GOT3 (cell line): ENCODE measurements around the gene SF3B6.
"Not testable (repeated sequence)": the region's sequence is repeated elsewhere in the genome, so short reads cannot be mapped to it uniquely, and the experiment has no call there.

Experiments used
- DNase-seq: peaks from one replicate; lab custom pipeline; 2025; ENCODE audit warnings: mixed read lengths; lab: John Stamatoyannopoulos, UW

SF3B6 gene

GRCh38 chr2:24093270-24093669 lies 17.1 kb upstream of the SF3B6 start:
- not testable (repeated sequence) for DNase-seq

GRCh38 chr2:24088821-24089359 lies 12.8 kb upstream of the SF3B6 start:
- no peak for DNase-seq

GRCh38 chr2:24087032-24087431 lies 10.9 kb upstream of the SF3B6 start:
- no peak for DNase-seq

DNA sequence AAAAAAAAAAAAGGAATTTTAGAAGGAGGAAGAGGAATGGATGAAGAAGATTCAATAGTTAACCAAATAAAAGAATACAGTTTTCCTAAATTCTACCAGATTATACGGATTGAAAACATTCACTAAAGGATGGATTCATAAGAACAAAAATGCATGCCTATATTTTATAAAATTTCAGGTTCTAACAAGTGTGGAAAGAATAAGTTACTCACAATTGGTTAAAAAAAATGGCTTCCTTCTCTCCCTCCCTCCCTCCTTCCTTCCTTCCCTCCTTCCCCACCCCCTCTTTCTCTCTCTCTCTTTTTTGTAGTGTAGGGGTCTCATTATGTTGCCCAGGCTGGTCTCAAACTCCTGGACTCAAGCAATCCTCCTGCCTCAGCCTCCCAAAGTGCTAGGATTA lies 10.1 kb upstream of the SF3B6 start:
- DNase-seq = no peak

DNA sequence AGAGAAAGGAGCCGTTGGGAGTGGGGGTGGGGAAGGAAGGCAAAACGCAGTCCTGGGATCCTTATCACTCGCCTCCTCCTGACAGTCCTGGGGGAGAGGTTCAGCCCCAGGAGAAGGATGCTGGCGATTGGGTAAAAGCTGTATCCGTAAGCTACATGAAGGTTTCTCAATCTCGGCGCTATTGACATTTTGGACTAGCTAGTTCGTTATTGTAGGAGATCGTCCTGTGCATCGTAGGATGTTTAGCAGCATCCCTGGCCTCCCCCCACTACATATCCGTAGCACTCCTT lies 9.0 kb upstream of the SF3B6 start:
- DNase-seq = no peak

DNA sequence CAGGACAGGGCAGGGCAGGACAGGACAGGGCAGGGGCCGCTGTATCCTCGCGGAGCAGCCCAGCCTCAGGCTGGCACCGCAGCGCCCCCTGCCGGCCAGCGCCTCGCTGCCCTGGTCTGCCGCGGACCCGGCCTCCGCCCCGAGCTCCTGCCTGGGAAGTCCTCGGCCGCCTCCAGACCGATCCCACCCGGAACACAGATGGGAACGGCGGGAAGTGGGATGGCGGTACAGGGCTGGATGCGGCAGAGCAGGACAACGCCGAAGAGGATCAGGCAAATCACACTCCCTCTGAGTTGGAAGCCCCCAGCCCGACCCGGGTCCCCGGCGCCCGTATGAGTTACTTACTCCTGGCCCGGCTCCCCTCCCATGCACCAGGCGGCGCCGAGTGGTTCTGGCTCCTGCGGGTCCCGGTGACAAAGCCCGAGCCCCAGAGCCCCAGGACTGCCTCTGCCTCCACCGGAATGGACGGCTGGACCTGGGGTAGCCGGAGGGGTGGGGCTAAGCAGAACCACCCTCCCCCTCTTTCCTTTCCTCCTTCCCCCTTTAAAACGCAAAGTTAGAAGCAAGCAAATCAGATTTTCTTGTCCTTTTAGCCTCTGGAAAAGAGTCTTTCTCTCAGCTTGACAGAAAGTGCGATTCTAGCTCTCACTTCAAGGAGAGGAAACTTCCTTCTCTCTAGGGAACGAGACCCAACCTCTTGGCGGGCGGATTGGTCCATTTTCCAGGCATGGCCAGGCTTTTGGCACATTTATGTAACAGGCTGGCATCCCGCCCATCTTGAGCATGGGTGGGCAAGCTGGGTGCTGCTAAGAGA lies 8.5 kb upstream of the SF3B6 start, which contains the start of gene TP53I3:
Gene TP53I3, minus strand, starts transcription at position 449 of the 814 bp plus-strand sequence. CDS start 508 bp downstream, outside the sequence.
- peak; percentile 76 for DNase-seq

GRCh38 chr2:24083567-24084385 lies 7.7 kb upstream of the SF3B6 start:
- no peak for DNase-seq

GRCh38 chr2:24082787-24083566 lies 6.9 kb upstream of the SF3B6 start:
- no peak for DNase-seq

GRCh38 chr2:24080701-24081100 lies 4.6 kb upstream of the SF3B6 start:
- no peak for DNase-seq

GRCh38 chr2:24077879-24078278 lies 1.8 kb upstream of the SF3B6 start:
- DNase-seq = no peak

- DNase-seq = no peak
These were observed 1.4 kb upstream of the SF3B6 start for GRCh38 chr2:24077535-24077877.

- no peak for DNase-seq
These were observed 866 bp upstream of the SF3B6 start for GRCh38 chr2:24076849-24077534.

GRCh38 chr2:24075259-24075658 lies 867 bp downstream of the SF3B6 start:
- DNase-seq = no peak

- no peak for DNase-seq
These were observed 2.3 kb downstream of the SF3B6 start for GRCh38 chr2:24073816-24074215.

DNA sequence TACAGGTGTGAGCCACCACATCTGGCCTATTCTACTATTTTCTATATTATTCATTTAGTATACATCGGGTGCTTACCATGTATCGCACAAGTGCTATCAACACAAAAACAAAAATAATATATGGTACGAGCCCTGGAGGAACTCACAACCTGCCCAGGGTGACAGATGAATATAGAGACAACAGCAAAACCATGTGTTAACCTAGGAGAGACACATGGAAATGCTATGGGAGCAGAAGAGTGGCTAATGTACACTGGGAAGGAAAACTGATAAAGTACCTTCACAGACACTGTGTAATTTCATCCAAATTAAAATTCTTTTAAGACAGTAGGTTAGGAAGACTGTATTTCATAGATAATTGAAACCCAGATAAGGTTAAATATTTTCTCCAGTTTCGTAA lies 3.9 kb downstream of the SF3B6 start:
- DNase-seq = no peak

DNA sequence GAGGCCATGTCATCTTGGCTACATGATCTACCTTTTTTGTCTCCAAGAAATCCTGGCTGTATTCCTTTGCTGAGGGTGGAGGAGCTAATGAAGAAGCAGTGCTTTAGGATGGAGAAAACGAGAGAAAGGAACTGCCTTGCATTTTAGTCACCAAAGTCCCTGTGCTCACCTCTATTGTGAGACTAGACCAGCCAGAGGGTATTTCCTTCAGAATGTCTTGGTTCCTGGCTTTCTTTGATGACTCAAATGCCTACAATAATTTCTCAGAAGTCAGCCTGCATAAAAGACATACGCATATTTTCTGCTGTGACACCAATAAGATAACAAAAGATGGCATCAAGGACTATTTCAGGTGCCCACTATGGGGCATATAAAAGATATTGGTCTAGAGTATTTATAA lies 10.8 kb downstream of the SF3B6 start:
- no peak for DNase-seq

DNA sequence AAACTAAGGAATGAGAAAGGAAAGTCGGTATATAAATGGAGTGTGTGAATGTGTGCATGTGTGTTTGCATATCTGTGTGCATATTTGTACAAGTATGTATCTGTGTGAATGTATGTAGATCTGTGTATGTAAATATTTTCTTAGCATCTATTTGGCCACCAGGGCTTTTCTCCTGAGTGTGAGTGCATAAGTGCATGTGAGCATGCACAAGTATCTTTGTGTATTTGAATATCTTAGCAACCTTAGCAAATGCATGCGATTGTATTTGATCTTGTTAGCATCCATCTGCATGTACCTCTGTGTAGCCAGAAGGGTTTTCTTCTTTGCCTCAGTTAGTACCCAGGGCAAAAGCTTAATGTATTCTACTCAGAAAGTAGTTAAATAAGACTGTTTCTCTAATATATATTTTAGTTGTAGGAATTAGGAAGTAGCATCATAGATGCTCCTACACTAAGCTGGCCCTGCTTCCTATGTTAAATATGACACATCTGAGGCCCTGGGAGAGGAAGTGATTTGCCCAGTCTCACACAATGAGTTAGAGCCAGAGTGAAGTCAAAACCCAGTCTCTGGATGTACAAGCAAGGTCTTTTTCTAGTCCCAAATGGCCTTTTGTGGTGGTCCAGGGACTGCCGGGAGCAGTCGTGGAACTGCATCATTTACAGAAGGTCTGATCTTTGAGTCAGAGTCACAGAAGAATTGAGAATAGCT lies 17.4 kb downstream of the SF3B6 start:
- DNase-seq = no peak

DNA sequence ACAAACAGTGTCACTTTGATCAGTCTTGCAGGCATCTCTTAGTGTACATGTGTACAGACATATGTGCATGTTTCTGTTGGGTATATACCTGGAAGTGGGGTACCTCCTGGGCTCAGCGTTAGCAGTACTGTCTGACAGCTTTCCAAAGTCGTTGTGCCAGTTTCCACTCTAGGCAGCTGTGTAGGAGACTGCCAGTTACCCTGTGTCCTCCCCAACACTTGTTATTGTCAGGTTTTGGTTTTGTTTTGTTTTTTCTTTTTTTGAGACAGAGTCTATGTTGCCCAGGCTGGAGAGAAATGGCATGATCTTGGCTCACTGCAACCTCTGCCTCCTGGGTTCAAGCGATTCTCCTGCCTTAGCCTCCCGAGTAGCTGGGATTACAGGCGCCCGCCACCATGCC lies 20.4 kb downstream of the SF3B6 start:
- no peak for DNase-seq

DNA sequence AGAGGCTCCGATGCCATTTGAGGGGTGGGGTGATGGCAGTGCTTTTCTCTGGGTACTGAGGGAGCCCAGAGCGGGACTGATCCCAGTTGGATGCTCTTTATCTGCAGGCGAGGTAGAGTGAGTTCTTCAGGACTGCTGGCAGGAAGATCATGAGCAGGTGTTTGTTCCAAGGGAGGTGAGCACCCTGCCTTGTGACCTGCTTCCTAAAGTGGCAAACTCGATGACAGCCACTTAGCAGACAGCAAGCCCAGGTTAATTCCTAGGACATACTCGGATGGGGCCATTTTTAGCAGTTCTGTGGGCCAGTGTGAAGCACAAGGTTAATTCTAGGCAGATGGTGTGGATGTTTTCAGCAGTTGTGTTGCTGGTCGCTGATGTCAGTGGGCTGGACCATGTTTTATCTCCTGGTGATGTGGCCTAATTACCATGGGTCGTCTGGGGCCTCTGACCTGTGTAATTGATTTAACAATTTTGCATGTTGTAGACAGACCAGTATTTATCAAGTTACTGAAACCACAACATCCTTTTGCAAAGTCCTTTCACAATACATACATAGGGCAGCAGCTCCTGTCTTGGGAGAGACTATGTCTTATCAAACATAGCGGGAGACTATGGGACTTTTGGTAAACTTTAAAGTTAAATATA lies 21.6 kb downstream of the SF3B6 start:
- DNase-seq = no peak

DNA sequence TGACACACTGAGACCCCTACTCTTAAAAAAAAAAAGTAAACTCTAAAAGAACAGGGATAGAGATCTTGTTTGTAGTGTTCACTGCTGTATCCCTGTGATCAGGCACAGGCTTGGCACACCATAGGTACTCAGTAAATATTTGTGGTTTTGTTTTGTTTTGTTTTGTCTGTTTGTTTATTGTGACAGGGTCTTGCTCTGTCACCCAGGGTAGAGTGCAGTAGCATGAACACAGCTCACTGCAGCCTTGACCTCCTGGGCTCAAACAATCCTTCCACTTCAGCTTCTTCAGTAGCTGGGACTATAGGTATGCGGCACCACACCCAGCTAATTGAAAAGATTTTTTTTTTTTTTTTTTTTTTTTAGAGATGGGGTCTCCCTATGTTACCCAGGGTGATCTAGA lies 23.2 kb downstream of the SF3B6 start:
- DNase-seq = no peak

DNA sequence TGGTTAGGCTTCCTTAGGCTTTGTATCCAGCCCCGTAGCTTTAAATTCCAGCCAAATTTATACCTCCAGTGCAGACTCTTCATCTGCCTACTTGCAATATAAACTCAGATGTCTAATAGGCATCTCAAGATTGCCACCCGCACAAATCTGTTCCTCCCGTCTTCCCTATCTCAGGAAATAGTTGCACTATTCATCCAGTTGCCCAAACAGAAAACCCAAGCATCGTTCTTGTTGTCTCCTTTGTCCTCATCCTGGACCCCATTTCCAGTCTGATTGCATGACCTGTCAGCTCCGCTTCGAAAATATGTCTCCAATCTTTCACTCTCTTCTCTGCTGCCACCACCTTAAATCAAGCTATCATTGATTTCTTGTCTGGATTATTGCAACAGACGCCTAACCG lies 24.3 kb downstream of the SF3B6 start:
- no peak for DNase-seq
